Ecto neural progenitor cell (in vitro differentiated cells): ENCODE measurements around the gene SYCE1L.
A peak's percentile ranks its signal among the peaks of the same experiment; 100 is the strongest.
"Not testable (repeated sequence)": the region's sequence is repeated elsewhere in the genome, so short reads cannot be mapped to it uniquely, and the experiment has no call there.

ENCODE experiments used
- DNase-seq: peaks from one replicate; pipeline ENCODE4 v3.0.0-alpha.2; 2018; ENCODE audit warnings: low spot score

SYCE1L gene

GRCh38 chr16:77199211-77199610 lies at the start of gene SYCE1L:
Gene SYCE1L, plus strand, starts transcription at chr16:77199408. Its CDS starts 44 bp downstream, at chr16:77199452.
- DNase-seq, result no peak

- no peak for DNase-seq
Measured at GRCh38 chr16:77157346-77158058, 41.7 kb upstream of the SYCE1L start.

GRCh38 chr16:77158293-77158692 lies 40.9 kb upstream of the SYCE1L start:
- no peak for DNase-seq

- no peak for DNase-seq
Measured at GRCh38 chr16:77165006-77165405, 34.2 kb upstream of the SYCE1L start.

GRCh38 chr16:77165536-77166236 lies 33.5 kb upstream of the SYCE1L start:
- DNase-seq, result not testable (repeated sequence)

GRCh38 chr16:77166726-77167125 lies 32.5 kb upstream of the SYCE1L start:
- no peak for DNase-seq

GRCh38 chr16:77168901-77169300 lies 30.3 kb upstream of the SYCE1L start:
- DNase-seq, result no peak

GRCh38 chr16:77169650-77170236 lies 29.5 kb upstream of the SYCE1L start:
- peak; percentile 67 for DNase-seq

GRCh38 chr16:77170805-77171204 lies 28.4 kb upstream of the SYCE1L start:
- DNase-seq, result no peak

GRCh38 chr16:77171745-77172635 lies 27.2 kb upstream of the SYCE1L start:
- no peak for DNase-seq

- DNase-seq, result no peak
Measured at GRCh38 chr16:77172951-77173350, 26.3 kb upstream of the SYCE1L start.

- DNase-seq, result no peak
Measured at GRCh38 chr16:77183137-77183536, 16.1 kb upstream of the SYCE1L start.

GRCh38 chr16:77186298-77186697 lies 12.9 kb upstream of the SYCE1L start:
- DNase-seq, result not testable (repeated sequence)

GRCh38 chr16:77190190-77190477 lies 9.1 kb upstream of the SYCE1L start:
- no peak for DNase-seq

- peak; percentile 96 for DNase-seq
Measured at GRCh38 chr16:77190478-77191258, 8.5 kb upstream of the SYCE1L start, which contains the start of gene MON1B. Gene MON1B, plus strand, starts transcription at chr16:77191190. Its CDS starts 296 bp downstream, at chr16:77191486.

- DNase-seq, result no peak
Measured at GRCh38 chr16:77191259-77191969, 7.8 kb upstream of the SYCE1L start.

- DNase-seq, result no peak
Measured at GRCh38 chr16:77193377-77193776, 5.8 kb upstream of the SYCE1L start.

GRCh38 chr16:77194295-77195231 lies 4.6 kb upstream of the SYCE1L start:
- no peak for DNase-seq

GRCh38 chr16:77195411-77195810 lies 3.8 kb upstream of the SYCE1L start:
- DNase-seq, result no peak

- no peak for DNase-seq
Measured at GRCh38 chr16:77197747-77198146, 1.5 kb upstream of the SYCE1L start.
